Activated T-cell treated with anti-CD3 and anti-CD28 coated beads for 1 hour (primary cell): ENCODE measurements around the gene THSD7A.

Experiments
- DNase-seq: peaks from one replicate; pipeline ENCODE4 v3.0.0-alpha.2; 2020; ENCODE audit warnings: low read depth

Gene THSD7A

DNA sequence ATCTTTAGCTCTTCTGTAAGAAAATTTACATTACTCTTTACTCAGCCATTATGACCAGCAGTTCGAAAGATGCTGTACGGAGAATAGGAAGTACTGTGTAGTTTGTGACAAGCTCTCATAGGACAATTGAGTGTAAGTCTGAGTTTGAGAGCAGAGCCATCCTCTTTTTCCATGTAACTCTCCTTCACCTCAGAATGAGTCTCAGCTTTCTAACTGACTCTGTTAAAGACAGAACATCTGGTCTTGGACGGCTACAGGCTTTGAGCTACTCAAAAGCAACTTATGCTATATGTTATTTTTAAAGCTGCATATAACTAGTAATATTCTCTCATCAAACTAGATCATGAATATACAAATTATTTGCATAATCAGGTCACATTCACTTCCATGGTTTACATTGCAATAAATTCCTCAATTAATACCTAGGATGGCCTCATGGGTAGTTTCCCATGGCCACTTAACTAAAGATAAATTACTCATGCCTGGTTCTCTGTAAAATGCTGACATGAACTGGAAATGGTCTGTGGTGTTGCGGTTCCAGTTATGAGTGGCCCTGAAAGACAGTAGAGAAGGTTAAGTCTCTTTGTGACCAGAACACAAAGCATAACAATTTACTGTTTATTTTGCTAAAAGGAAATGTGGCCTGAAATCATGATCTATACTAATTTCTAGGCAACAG is 499.7 kb downstream of the THSD7A start:
- no peak for DNase-seq

DNA sequence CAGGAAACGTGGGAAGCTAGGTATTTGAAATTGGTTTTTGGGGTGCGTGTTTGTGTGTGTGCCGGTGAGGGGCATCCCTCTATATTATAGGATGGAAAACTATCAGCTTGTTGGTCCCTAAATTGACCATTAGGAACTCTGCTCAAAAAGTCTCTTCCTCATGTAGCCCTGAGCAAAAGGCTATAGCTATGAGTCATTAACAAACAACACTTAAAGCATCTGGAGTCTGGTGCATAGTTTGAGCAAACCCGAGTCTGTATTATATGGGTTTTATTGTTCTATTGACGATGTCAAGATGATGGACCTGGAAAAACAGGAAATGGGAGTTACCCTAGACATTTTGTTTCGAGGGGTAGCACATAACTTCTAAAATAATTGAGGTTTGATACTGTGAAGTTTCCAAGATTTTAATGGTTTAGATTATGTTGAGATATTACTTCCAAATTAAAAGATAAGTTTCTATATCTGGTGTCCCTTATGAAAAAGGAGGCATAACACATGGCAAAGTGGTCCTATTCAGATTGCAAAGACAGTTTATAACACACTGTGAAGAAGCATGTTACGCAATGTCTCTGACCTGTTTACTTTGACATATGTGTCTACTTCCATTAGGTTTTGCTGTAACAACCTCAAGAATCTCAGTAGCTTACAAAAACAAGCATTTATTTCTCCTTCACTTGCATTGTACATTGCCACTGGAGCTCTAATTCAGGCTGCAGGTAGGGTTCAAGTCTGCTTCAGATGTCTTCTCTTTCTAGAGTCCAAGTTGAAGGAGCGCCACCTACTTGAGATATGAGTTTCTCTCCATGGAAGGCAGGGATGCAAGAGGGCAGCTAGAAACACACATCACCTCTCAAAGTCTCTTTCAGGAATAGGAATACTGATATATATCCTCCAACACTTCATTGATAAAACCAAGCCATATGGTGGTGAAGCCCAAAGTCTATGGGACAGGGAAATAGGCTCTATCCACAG is 500.6 kb downstream of the THSD7A start:
- no peak for DNase-seq

DNA sequence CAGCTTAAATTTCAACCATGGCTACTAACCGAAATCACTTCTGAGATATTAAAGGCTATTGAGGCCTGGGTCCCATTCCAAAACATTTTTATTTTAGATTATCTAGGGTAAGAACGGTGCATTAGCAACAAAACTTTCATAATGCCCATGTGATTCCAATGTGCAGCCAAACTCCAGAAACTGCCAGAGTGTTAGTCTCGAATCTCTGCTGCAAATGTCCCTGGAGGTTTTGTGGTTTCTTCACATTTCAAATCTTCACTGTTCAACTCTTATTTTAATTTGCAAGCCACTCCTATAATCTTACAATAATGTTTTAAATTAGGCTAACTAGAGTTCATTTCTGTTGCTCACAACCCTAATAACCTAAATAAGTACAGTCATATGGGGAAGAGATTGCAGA is 501.3 kb downstream of the THSD7A start:
- DNase-seq: no peak

DNA sequence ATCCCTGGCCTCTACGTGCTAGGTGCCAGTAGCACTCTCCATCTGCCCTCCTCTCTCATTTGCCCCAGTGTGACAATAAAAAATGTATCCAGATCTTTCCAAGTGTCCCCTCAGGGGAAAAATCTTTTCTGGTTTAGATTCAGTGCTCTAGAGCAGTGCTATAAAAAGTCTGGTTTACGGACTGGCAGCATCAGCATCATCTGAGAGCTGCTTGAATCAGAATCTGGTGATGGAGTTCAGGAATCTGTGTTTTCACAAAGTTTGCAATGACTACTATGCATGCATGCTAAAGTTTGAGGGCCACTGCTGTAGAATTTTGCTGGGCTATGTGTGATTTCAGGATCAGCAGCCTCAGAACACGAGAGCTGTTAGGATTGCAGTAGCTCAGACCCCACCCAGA is 501.8 kb downstream of the THSD7A start:
- DNase-seq: no peak

DNA sequence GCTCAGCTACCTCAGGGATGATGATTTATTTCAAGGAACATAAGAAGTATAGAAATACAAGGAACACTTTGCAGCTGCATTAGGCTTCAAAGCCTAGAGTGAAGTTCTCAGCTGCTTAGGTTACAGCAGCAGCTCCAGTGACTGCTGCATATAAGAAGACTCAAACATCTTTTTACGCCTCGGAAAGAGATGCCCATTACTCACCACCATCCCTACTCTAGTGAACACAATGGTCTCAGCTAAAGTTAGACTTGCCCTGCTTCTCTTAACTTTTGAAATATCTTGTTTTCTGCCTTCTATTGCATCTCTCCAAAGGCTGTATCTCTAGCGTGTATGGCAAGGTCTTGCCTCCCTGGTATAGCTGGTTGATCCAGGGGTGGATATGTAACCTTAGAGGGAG is 502.4 kb downstream of the THSD7A start:
- DNase-seq: no peak

DNA sequence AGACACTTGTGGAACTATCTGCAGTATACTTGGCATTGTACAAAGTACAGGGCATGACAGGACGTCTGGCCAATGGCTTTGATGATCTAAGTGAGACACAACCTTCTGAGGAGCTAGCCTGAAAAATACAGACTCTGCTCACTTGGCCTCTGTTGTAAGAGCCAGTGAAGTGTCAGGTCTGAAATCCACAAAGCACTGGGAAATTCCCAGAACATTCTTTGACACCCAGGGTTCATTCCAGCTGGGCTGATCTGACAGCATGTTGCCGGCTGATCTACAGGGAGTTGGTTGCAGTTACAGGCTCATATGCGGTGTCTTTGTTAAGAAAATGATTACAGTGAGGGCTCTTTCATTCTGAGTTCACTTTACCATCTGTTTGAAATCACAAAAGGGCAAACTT is 503.7 kb downstream of the THSD7A start:
- DNase-seq: no peak

DNA sequence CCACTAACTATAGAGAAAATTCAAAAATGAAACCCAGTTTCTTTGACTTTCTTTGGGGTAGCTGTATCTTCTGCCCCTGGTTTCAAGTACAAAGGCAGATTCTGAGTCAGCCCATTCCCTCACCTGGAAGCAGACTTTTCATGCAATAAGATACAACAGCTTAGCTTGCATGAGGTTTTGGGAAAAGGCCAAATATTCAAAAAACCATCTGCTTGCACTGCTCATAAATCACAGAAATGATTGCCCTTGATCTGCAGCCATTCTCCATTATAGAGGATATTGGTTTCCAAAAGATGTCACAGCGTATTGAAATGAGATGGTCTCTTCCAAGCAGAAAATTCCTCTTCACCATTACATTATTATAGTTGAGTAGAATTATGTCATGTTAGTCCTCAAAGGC is 504.4 kb downstream of the THSD7A start:
- no peak for DNase-seq
